22Rv1 (cell line): ENCODE results near the gene KRTAP5-2.

ENCODE experiments used
- CTCF ChIP-seq: fragments of 450-650 bp; IDR thresholded peaks from 2 replicates; pipeline ENCODE4 v1.5.1; 2017; ENCODE audit warnings: mild to moderate bottlenecking
- ZFX ChIP-seq: fragments of 450-650 bp; IDR thresholded peaks from 2 replicates; pipeline ENCODE4 v1.6.1; 2017; ENCODE audit warnings: antibody characterized with exemption, borderline replicate concordance

DNA sequence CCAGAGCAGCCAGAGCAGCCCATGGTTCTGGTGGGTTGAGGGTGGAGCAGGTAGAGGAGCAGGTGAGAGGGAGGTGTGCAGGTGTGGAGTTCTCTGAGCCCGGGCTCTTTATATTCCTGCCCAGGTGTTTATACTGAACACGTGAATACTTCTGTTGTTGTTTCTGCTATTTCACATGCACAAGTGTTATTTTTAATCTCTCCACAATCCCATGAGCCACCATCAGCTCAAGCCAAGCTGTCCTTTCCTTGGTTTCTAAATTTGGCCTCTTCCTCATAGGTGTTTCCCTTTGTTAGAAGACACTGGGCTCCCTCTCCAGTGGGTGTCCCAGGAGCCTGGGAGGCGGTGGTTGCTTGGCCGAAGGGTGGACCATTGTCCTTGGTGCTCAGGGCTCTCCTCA is 10.3 kb upstream of the KRTAP5-2 start, which contains the start of gene KRTAP5-3:
- TF ChIP-seq CTCF (no peak), ZFX (no peak)
